GM19193 (cell line): ENCODE measurements around the gene EIPR1.

Experiments
- POLR2A ChIP-seq: IDR thresholded peaks from 4 replicates; pipeline ENCODE4 v1.6.1; 2011; ENCODE audit not compliant: insufficient read depth, insufficient read length; ENCODE audit errors: extremely low read depth

EIPR1 gene

DNA sequence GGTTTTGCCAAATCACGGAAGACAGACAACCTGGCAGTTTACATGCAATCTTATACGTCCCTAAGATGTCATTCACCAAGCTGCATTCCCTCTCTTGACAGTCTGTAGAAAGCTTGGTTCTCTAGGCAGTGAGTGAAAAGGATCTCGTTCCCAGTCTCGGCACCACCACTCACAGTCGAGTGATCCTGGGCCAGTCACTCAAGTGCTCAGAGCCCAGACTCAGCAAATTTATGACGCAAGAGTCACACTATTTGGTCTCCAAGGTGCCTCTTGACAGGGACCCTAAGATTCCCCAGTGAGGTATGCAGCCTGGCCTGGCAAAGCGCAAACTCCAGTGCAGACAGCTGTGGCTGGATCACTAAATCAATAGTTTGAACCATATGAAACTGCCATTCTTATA lies 77.9 kb downstream of the EIPR1 start:
- no peak for TF ChIP-seq POLR2A

DNA sequence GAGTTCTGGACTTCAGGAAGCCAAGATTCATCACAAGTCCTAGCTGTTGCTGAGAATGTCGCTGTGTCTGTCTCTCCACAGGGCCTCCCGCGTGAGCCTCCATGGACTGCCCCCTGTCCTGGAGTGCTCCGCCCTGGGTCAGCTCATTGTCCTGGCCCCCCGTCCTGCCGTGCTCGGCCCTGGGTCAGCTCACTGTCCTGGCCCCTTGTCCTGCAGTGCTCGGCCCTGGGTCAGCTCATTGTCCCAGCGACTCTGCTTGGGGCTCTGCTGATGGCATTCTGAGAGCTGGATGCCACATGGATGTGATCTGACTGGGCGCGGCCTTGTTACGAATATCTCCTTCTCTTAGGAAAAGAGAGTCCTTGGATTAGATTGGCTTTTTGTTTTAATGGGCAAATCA lies 78.5 kb downstream of the EIPR1 start:
- TF ChIP-seq POLR2A: no peak

DNA sequence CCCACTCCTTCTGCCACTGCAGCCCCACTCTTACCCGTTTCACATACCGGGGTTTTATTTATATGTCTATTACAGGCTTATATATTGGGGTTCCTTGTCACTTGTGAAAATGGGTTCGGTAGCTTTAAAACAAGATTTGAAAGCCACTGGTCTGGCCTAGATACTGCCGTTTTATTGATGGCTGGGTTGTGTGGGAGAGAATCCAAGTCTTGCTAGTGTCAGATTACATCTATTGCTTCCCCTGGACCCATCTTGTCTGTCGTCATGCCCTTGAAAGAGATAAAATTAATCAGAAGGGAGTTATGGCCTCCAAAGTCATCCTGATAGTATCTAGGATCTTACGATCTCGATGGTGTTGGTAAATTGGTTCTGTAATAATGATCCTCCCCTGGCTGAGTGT lies 79.4 kb downstream of the EIPR1 start:
- no peak for TF ChIP-seq POLR2A

DNA sequence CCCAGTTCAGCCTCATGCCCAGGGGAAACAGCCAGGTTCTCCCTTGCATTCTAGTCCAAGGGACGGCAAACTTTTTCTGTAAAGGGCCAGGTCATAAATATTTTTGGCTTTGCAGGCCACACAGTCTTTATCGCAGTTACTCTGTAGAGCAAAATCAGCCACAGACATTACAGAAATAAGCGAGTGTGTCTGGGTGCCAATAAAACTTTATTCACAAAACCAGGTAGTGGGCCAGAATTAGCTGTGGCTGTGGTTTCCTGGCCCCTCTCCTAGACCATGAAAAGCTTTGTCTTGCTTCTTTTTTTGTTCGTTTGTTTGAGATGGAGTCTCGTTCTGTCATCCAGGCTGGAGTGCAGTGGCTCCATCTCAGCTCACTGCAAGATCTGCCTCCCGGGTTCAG lies 80.1 kb downstream of the EIPR1 start:
- TF ChIP-seq POLR2A: no peak

DNA sequence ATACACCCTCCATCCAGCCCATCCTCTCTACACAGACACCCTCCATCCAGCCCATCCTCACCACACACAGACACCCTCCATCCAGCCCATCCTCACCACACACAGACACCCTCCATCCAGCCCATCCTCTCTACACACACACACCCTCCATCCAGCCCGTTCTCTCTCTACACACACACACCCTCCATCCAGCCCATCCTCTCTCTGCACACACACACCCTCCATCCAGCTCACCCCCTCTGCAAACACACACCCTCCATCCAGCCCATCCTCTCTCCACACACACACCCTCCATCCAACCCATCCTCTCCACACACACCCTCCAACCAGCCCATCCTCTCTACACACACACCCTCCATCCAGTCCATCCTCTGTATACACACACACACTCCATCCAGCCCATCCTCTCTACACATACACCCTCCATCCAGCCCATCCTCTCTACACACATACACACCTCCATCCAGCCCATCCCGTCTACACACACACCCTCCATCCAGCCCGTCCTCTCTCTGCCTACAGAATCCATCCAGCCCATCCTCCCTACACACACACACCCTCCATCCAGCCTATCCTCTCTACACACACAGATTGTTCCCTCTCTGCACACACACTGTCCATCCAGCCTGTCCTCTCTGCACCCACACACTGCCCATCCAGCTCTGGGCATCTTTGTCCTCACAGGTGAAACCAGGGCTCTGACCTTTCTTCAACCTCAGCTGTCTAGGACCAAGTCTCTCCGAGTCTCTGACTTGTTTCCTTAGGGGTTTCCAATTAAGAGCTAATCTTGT lies 81.2 kb downstream of the EIPR1 start:
- no peak for TF ChIP-seq POLR2A

DNA sequence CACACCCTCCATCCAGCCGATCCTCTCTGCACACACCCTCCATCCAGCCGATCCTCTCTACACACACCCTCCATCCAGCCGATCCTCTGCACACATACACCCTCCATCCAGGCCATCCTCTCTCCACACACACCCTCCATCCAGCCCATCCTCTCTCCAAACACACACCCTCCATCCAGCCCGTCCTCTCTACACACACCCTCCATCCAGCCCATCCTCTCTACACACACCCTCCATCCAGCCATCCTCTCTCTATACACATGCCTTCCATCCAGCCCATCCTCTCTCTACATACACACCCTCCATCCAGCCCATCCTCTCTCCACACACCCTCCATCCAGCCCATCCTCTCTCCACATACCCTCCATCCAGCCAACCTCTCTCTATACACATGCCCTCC lies 83.1 kb downstream of the EIPR1 start:
- TF ChIP-seq POLR2A: no peak

DNA sequence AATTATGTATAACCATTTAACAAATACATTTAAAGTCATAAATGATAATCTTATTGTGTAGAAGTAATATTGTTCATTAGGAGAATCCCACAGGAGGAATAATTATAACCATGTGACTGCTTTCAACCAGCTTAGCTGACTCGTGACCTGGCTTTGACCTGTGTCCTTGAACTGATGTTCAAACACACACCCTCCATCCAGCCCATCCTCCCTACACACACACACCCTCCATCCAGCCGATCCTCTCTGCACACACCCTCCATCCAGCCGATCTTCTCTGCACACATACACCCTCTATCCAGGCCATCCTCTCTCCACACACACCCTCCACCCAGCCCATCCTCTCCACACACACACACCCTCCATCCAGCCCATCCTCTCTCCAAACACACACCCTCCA lies 83.5 kb downstream of the EIPR1 start:
- TF ChIP-seq POLR2A: no peak

DNA sequence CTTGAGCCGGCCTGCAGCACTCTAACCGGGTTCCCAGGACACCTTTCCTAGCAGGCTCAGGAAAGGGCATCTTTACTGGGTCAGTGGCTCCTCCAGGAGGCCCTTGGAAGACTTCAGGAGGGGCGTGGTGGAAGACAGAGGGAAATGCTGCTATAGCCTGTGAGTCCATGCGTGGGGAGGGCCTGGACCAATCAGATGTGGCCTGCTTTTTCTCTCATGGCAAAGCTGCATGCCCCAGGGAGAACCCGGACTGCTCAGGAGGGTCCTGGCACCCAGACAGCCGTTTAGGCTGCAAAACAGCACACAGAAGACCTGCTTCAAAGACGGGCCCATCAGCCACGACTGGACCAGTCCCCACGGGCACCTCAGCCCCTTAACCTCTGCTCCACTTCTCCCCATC lies 84.4 kb downstream of the EIPR1 start:
- TF ChIP-seq POLR2A: no peak

DNA sequence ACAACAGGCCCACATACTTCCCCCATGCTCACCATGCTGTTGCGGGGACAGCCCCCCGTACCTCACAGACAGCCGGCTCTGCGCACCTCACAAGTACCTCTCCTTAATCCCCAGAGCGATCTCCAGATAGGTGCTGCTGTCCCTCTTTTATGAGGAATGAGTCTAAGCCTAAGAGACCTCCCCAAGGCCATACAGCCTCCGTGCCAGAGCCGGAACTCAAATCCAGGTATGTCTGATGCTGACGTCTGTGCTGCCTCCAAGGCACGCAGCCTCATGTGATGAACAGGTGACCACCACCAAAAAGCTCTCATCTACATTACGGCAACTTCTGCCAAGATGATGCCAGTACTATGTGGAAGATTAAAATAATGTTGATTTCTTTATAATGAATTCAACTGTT lies 85.2 kb downstream of the EIPR1 start:
- TF ChIP-seq POLR2A: no peak

DNA sequence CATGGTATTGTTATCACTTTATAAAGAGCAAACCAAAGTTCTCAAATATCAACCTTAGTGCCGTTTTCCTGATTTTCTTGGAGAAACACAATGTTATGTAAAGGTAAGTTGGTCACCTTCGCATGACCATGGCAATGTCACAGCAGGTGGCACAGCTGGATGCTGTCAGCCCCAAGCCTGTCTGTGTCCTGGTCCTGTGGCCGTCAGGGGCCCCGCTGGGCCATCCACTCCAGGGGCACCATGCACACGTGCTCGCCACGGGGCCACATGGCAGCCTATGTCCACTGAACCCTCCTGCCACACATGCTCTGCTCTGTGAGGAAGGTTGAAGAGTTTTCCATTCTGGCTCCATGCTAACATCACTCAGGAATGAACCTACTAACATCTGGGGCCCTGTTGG lies 85.9 kb downstream of the EIPR1 start:
- no peak for TF ChIP-seq POLR2A

DNA sequence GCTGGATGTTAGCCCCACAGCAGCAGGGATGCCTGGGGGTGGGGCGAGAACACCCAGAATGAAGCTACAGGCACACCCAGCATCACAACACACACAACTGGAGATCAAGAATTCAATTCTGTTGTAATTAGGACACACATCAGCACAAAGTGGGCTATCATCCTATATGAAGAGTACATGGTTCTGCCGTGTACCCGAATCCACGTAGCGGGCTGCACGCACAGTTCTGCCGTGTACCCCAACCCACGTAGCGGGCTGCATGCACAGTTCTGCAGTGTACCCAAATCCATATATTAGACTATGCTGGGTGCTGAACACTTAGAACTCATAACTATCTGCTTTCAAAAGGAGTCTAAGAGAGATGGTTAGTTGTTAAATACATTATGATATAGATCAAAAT lies 86.5 kb downstream of the EIPR1 start:
- TF ChIP-seq POLR2A: no peak

DNA sequence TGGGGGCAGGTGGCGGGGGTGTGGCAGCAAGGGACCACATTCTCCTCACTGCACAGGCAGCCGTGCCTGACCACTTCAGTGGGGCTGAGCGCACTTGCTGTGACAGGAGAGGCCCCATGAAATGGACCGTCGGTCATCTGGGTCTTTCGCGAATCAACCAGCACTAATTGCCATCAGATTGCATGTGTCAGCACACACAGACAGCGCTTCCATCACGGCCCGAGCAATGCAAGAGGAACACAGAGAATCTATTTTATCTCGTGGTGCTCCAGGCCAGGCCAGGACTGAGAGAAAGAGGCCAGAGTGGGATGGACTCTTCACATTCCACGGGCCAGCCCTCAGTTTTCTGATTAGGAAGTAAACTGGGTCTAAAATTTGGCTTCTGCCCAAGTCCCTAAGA lies 87.0 kb downstream of the EIPR1 start:
- no peak for TF ChIP-seq POLR2A

DNA sequence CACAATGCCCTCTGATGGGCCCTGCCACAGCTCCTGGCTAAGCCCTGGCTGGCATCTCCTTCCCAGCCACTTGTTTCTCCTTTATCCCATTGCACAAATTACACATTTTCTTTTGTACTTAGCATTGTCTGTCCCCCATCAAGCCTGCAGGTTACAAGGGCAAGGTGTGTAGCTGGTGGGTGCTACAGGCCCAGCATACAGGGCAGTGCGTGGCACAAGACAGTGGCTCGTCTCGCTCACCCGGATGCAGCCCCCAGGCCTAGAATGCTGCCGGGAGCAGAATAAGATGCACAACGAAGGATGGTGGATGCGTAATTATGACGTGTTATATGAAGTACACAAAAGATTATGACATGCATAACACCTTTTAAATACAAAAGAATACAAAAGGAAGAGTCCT lies 87.6 kb downstream of the EIPR1 start:
- no peak for TF ChIP-seq POLR2A

DNA sequence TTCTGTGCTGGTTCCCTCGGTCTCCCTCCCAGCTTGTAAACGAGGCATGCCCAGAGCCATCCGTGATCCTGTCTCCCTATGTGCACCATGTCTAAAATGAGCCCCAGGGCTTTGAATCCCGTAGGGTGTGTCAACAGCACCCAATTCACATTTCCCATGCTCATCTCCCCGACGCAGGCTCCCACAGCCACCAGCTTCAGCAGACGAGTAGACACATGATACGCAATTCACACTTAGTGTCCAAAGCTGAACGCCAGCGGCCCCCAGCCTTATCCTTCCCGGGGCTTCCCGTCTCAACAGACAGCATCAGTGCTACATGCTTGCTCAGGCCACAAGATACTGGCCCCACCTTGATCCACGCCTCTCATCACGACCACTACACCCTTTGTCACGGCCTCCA lies 88.1 kb downstream of the EIPR1 start:
- TF ChIP-seq POLR2A: no peak

DNA sequence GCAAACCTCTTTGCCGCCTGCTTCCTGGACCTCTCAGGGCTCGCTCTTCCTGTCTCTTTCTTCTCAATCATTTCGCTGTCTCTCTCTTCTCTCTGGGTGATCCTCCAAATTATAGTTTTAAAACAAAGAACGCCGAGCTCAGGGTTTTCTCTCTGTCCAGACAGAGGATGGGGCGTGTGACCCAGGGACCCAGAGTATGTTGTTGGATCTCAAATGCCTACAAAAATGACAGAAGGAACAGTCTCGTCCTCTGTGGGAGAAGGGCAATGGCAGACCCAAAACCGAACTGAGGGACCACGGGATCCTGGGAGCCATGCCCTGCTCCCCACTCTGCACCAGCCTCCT lies 88.5 kb downstream of the EIPR1 start:
- TF ChIP-seq POLR2A: no peak

DNA sequence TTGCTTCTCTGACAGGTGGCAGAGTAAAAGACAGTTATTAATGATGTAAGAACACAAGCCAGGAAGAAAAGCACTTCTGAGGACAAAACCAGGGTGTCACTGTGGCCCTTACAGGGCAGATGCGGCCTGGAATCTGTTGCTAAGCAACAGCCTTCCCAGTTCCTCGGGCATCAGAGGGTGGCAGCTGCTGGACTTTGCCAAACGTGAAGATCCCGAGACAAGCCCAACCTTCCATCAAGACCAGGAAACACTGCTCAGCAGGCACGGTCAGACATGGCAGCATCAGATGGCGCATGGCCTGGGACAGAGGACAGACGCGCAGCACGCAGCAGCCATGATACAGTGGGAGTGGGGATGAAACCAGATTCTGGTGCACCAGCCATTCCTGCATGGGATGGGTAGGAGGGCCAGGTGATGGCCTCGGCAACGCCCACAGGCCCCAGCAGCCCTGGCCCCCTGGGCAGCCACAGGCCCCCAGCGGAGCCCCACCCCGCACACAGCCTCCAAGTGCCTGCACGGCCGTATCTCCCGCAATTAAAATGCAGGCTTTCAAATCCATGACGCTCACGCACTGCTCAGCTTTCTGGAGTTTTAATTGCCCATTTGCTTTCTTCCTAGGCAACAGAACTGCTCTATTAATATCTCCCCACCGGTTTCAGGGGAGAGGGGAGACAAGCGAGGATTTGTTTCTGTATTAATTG lies 89.0 kb downstream of the EIPR1 start:
- TF ChIP-seq POLR2A: no peak
